CD4-positive, alpha-beta memory T cell (primary cell): ENCODE measurements around the gene MDGA2. TPM values are rescaled to one million over a fixed set of nuclear protein-coding genes. Genes with fewer than 3 reads are reported as not detected.

Experiments used
- CTCF ChIA-PET: fragments of 350-600 bp; sonication (Branson Sonifier 250); formaldehyde crosslinking; loops from one replicate; lab custom pipeline; 2021; ENCODE audit warnings: inconsistent platforms; ENCODE audit not compliant: partially characterized antibody; lab: Charles Lee
- POLR2A ChIA-PET: fragments of 350-600 bp; sonication (Branson Sonifier 250); formaldehyde crosslinking; loops from one replicate; lab custom pipeline; 2021; ENCODE audit not compliant: partially characterized antibody; lab: Charles Lee
- DNase-seq, 5 donors: peaks; one replicate each; pipeline versions ENCODE4 v3.0.0 to v3.0.0-alpha.2; 2020 to 2022; ENCODE audit warnings: mixed read lengths in 1 of 5
- H3K27ac ChIP-seq: one replicate; pipeline ENCODE4 v1.7.0; 2013; ENCODE audit warnings: low read depth, low read length
- H3K27me3 ChIP-seq: 2 replicates; pipeline ENCODE4 v1.7.0; 2013; ENCODE audit warnings: mild to moderate bottlenecking, low read length, moderate library complexity; ENCODE audit not compliant: insufficient read depth
- H3K36me3 ChIP-seq: 2 replicates; pipeline ENCODE4 v1.7.0; 2013; ENCODE audit warnings: mild to moderate bottlenecking, low read length, moderate library complexity; ENCODE audit not compliant: insufficient read depth
- H3K4me1 ChIP-seq: 2 replicates; pipeline ENCODE4 v1.7.0; 2013; ENCODE audit warnings: mild to moderate bottlenecking, low read length, moderate library complexity; ENCODE audit not compliant: insufficient read depth
- H3K4me3 ChIP-seq, 2 donors: one replicate each; pipeline ENCODE4 v1.7.0; 2013; ENCODE audit warnings: low read length in 2 of 2, mild to moderate bottlenecking in 1 of 2
- H3K9me3 ChIP-seq, 2 donors: one replicate each; pipeline ENCODE4 v1.7.0; 2013; ENCODE audit warnings: low read length in 2 of 2, control low read depth in 1 of 2; ENCODE audit not compliant: control insufficient read depth in 1 of 2
- H3K27ac Mint-ChIP-seq, 7 donors: one replicate each; pipeline ENCODE4 v1.8.0; 2020 to 2021; ENCODE audit warnings: mixed read lengths in 7 of 7, mild to moderate bottlenecking in 6 of 7, inconsistent platforms in 3 of 7, moderate library complexity in 3 of 7
- H3K27me3 Mint-ChIP-seq, 2 donors: one replicate each; pipeline ENCODE4 v1.8.0; 2020 to 2021; ENCODE audit warnings: mixed read lengths in 2 of 2
- H3K36me3 Mint-ChIP-seq, 2 donors: one replicate each; pipeline ENCODE4 v1.8.0; 2020 to 2021; ENCODE audit warnings: mixed read lengths in 2 of 2, inconsistent platforms in 1 of 2, mild to moderate bottlenecking in 1 of 2
- H3K4me1 Mint-ChIP-seq, 4 donors: one replicate each; pipeline ENCODE4 v1.8.0; 2020 to 2021; ENCODE audit warnings: mixed read lengths in 4 of 4, mild to moderate bottlenecking in 1 of 4
- H3K4me3 Mint-ChIP-seq, 8 donors: one replicate each; pipeline ENCODE4 v1.8.0; 2020 to 2021; ENCODE audit warnings: mixed read lengths in 8 of 8, mild to moderate bottlenecking in 7 of 8, moderate library complexity in 6 of 8, inconsistent platforms in 3 of 8
- H3K9me3 Mint-ChIP-seq, 8 donors: one replicate each; pipeline ENCODE4 v1.8.0; 2020 to 2021; ENCODE audit warnings: mixed read lengths in 8 of 8, mild to moderate bottlenecking in 5 of 8, inconsistent platforms in 3 of 8, moderate library complexity in 1 of 8
- intact Hi-C: fragments of 100-400 bp; cut with micrococcal nuclease; formaldehyde crosslinking; loops from one replicate; pipeline ENCODE4 v1.15.1; 2023
- polyA plus RNA-seq, 2 donors: library from polyadenylated mRNA; unstranded; fragments of 300-500 nt; fragmentation: Illumina TruSeq; gene quantifications; one replicate each; pipeline ENCODE4 v1.2.3, GENCODE V29; 2021
- total RNA-seq, 2 experiments: library from RNA; stranded (reverse); gene quantifications; one replicate each; pipeline ENCODE4 v1.2.3, GENCODE V29; 2021

The MDGA2 gene
- total and polyA plus RNA-seq, 4 experiments from 2014 or later = not detected

DNA sequence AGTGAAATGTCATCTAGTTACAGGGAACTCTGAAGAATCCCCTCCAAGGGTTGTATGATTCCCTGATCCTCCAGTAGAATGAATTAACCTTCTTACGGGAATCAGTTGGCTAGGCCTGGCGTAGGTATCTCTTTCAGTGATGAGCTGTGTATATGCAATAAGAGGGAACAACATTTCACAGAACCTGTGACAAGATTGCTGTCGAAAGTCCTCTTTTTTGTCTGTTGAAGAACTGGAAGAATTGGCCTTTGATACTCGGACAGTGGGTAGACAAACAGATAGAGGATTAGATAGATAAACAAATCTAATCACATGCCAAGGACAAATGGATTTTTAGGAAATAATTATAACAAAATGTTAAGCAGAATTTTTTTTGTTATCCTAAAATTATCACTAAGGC, 184.6 kb downstream of the MDGA2 start:
- Histone ChIP-seq H3K4me3 (no peak overlapping the region), H3K36me3 (no peaks in the 10 kb centered on the region), H3K27me3 (no peaks in the 10 kb centered on the region), H3K9me3 (no peaks in the 10 kb centered on the region), H3K27ac (no peak overlapping the region), H3K4me1 (no peaks in the 10 kb centered on the region)
- Mint-ChIP-seq H3K4me1 (no peaks in the 10 kb centered on the region), H3K4me3 (no peak overlapping the region), H3K9me3 (peaks cover 0 to 12% (median 4%) of the 10 kb centered on the region in 8 donors), H3K27me3 (no peaks in the 10 kb centered on the region), H3K27ac (no peak overlapping the region), H3K36me3 (no peaks in the 10 kb centered on the region)
- POLR2A ChIA-PET = no interaction called here
- intact Hi-C loops = no loop called here
- DNase-seq = no peak
- CTCF ChIA-PET = no interaction called here

DNA sequence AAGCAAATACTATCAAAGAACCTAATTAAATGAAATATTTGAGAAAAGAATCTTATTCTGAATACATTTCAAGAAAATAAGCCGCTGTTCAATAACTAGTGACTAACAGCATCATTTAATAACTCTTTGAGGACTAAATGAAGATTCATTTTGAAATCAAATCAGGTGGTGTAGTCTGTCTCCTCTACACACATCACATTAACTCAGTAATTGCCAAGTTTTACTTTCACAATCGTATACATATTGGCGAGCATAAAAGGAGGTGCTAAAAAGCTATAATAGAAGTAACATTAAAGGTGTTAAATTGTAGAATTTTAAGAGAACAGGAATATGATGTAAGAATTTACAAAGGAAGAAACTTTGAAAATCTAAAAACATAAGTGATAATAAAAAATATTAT, 185.1 kb downstream of the MDGA2 start:
- H3K27ac ChIP-seq = no peak overlapping the region
- no peak overlapping the region for H3K4me3 ChIP-seq
- H3K9me3 Mint-ChIP-seq = peaks cover 0 to 10% (median 4%) of the 10 kb centered on the region in 8 donors
- H3K36me3 ChIP-seq = no peaks in the 10 kb centered on the region
- H3K36me3 Mint-ChIP-seq = no peaks in the 10 kb centered on the region
- H3K4me1 ChIP-seq = no peaks in the 10 kb centered on the region
- ChIA-PET CTCF (no interaction called here), POLR2A (no interaction called here)
- no peaks in the 10 kb centered on the region for H3K4me1 Mint-ChIP-seq
- no peaks in the 10 kb centered on the region for H3K9me3 ChIP-seq
- H3K27me3 Mint-ChIP-seq = no peaks in the 10 kb centered on the region
- intact Hi-C loops = no loop called here
- no peaks in the 10 kb centered on the region for H3K27me3 ChIP-seq
- no peak for DNase-seq
- H3K4me3 Mint-ChIP-seq = no peak overlapping the region
- no peak overlapping the region for H3K27ac Mint-ChIP-seq

DNA sequence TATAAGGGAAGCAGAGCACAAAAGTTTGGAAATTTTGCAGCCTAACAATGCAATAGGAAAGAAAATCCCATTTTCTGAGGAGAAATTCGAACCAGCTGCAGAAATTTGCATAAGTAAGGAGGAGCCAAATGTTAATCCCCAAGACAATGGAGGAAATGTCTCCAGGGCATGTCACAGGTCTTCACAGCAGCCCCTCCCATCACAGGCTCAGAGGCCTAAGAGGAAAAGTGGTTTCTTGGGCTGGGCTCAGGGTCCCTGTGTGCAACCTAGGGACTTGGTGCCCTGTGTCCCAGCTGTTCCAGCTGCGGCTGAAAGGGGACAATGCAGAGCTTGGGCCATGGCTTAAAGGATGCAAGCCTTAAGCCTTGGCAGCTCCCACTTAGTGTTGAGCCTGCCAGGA, 190.0 kb downstream of the MDGA2 start:
- Histone ChIP-seq H3K36me3 (no peaks in the 10 kb centered on the region), H3K4me1 (no peaks in the 10 kb centered on the region), H3K27ac (no peak overlapping the region), H3K4me3 (no peak overlapping the region), H3K27me3 (no peaks in the 10 kb centered on the region), H3K9me3 (no peaks in the 10 kb centered on the region)
- Mint-ChIP-seq H3K4me3 (no peak overlapping the region), H3K27me3 (no peaks in the 10 kb centered on the region), H3K36me3 (no peaks in the 10 kb centered on the region), H3K27ac (no peak overlapping the region), H3K4me1 (no peaks in the 10 kb centered on the region), H3K9me3 (peaks cover 0 to 9% (median 5%) of the 10 kb centered on the region in 8 donors)
- intact Hi-C loops = no loop called here
- CTCF ChIA-PET = no interaction called here
- DNase-seq = no peak
- POLR2A ChIA-PET = no interaction called here

DNA sequence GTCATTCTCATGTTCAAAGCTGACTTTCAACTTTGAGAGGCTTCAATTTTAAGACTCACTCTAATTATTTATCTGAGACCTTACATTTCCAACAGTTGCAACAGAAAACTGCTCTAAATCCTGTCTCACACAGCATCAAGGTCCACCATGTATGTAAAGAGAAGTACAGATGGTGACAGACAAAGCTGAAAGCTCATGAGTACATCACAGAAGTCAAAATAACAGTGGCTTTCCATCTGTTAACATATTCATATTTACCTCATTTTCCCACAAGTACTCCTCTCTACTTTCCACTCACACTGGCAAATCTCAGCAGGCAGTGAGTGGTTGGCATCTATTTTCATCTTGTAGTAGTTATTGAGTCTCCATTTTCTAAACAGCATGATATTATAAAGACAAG, 192.0 kb downstream of the MDGA2 start:
- ChIA-PET POLR2A (no interaction called here), CTCF (no interaction called here)
- Histone ChIP-seq H3K9me3 (no peaks in the 10 kb centered on the region), H3K27ac (no peak overlapping the region), H3K27me3 (no peaks in the 10 kb centered on the region), H3K36me3 (no peaks in the 10 kb centered on the region), H3K4me1 (no peaks in the 10 kb centered on the region), H3K4me3 (no peak overlapping the region)
- Mint-ChIP-seq H3K36me3 (no peaks in the 10 kb centered on the region), H3K27me3 (no peaks in the 10 kb centered on the region), H3K4me1 (no peaks in the 10 kb centered on the region), H3K4me3 (no peak overlapping the region), H3K27ac (no peak overlapping the region), H3K9me3 (peaks cover 0 to 10% (median 4%) of the 10 kb centered on the region in 8 donors)
- DNase-seq = no peak
- intact Hi-C loops = no loop called here

DNA sequence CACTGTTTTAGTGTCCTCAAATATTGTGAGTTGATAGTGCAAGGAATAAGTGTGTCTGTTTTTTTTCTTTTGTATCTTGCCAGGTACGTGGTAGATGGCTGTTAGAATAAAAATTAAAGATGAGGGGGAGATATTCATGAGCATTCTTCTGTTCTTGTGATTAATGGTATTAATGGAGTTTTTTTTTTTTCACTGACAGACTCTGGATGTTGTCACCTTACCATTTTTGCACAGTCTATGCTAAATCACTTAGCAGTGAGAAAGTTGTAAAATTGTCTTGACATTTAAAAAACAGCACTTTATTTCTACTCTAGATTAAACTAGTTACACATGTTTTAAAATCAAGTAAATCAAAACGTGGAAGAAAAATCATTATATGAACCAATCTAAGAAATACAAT, 204.3 kb downstream of the MDGA2 start:
- H3K27me3 Mint-ChIP-seq = no peaks in the 10 kb centered on the region
- Histone ChIP-seq H3K27me3 (no peaks in the 10 kb centered on the region), H3K36me3 (no peaks in the 10 kb centered on the region), H3K27ac (no peak overlapping the region), H3K4me3 (no peak overlapping the region), H3K9me3 (no peaks in the 10 kb centered on the region), H3K4me1 (no peaks in the 10 kb centered on the region)
- H3K4me1 Mint-ChIP-seq = no peaks in the 10 kb centered on the region
- DNase-seq = no peak
- CTCF ChIA-PET = no interaction called here
- intact Hi-C loops = no loop called here
- no peak overlapping the region for H3K4me3 Mint-ChIP-seq
- no peaks in the 10 kb centered on the region for H3K36me3 Mint-ChIP-seq
- POLR2A ChIA-PET = no interaction called here
- peaks cover 0 to 14% (median 7%) of the 10 kb centered on the region in 8 donors for H3K9me3 Mint-ChIP-seq
- H3K27ac Mint-ChIP-seq = no peak overlapping the region

DNA sequence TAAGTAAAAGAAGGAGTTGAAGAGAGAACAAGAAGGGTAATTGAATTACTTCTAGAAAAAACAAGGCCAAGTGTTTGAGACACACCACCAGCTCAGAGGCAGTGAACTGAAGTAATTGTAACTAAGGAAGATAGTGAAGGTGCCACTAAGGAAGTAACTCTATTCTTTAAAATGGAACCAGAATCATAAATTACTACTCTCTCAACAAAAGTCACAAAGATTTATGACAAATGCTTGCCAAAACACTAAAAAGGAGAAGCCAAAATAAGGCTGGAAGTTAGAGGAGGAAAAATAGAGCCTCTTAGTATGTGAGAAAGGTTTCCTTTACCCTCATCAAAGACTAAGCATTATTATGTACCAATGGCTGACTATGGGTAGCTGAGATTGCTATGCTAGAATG, 208.5 kb downstream of the MDGA2 start:
- POLR2A ChIA-PET = no interaction called here
- Mint-ChIP-seq H3K27me3 (no peaks in the 10 kb centered on the region), H3K36me3 (no peaks in the 10 kb centered on the region), H3K27ac (no peak overlapping the region), H3K9me3 (peaks cover 0 to 13% (median 6%) of the 10 kb centered on the region in 8 donors), H3K4me1 (no peaks in the 10 kb centered on the region), H3K4me3 (no peak overlapping the region)
- no peaks in the 10 kb centered on the region for H3K36me3 ChIP-seq
- no peaks in the 10 kb centered on the region for H3K27me3 ChIP-seq
- CTCF ChIA-PET = no interaction called here
- no peaks in the 10 kb centered on the region for H3K9me3 ChIP-seq
- no peak overlapping the region for H3K27ac ChIP-seq
- H3K4me1 ChIP-seq = no peaks in the 10 kb centered on the region
- DNase-seq = no peak
- intact Hi-C loops = no loop called here
- no peak overlapping the region for H3K4me3 ChIP-seq

DNA sequence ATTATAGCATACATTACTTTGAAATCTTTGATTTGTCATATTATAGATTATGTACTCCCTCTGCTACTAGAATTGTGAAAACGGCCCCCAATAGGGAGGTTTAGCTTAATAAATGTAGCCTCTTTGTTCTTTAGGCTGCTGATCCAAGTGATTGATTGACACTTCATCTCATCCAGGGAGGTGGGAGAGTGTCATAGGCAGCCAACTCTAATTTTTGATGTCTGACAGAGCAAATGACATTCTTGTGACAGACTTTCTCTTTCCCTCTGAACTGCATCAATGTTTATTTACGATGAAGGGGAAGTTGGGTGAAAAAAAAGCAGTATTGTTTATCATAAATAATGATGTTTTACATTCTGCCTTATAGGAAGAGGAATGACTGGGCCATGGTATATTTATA, 221.4 kb downstream of the MDGA2 start:
- peaks cover 0 to 12% (median 3%) of the 10 kb centered on the region in 8 donors for H3K9me3 Mint-ChIP-seq
- H3K27ac Mint-ChIP-seq = no peak overlapping the region
- CTCF ChIA-PET = no interaction called here
- H3K4me3 Mint-ChIP-seq = no peak overlapping the region
- no peaks in the 10 kb centered on the region for H3K36me3 ChIP-seq
- intact Hi-C loops = no loop called here
- no peaks in the 10 kb centered on the region for H3K4me1 ChIP-seq
- no peak overlapping the region for H3K4me3 ChIP-seq
- POLR2A ChIA-PET = no interaction called here
- no peaks in the 10 kb centered on the region for H3K4me1 Mint-ChIP-seq
- no peaks in the 10 kb centered on the region for H3K27me3 ChIP-seq
- no peaks in the 10 kb centered on the region for H3K36me3 Mint-ChIP-seq
- no peak for DNase-seq
- no peak overlapping the region for H3K27ac ChIP-seq
- H3K9me3 ChIP-seq = no peaks in the 10 kb centered on the region
- no peaks in the 10 kb centered on the region for H3K27me3 Mint-ChIP-seq

DNA sequence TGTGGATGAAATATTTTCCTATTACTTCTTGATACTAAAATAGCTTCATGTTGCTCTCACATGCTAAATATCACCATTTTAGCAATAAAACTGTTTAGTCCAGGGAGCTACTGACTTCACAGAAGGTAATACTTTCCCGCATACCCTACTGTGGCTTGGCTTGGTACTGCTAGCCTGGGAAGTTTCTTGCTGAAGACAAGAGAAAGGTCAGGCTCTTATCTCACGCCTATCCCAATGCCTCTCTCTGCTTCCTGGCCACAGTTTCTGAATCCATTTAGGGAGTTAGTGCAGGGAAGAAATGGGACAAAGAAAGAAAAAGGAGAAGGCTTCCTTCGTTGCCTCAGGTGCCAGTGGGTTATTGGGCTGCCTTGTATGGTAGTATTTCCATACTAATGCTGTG, 228.3 kb downstream of the MDGA2 start:
- ChIA-PET CTCF (interaction anchor here (1.6 kb wide), 1 partner anchor 10 kb away, joined by 5 read pairs; no protein-coding TSS in a partner anchor), POLR2A (no interaction called here)
- no peak for DNase-seq
- Mint-ChIP-seq H3K36me3 (no peaks in the 10 kb centered on the region), H3K27me3 (no peaks in the 10 kb centered on the region), H3K27ac (no peak overlapping the region), H3K4me3 (no peak overlapping the region), H3K4me1 (no peaks in the 10 kb centered on the region), H3K9me3 (peaks cover 0 to 9% (median 3%) of the 10 kb centered on the region in 8 donors)
- Histone ChIP-seq H3K4me1 (no peaks in the 10 kb centered on the region), H3K27me3 (no peaks in the 10 kb centered on the region), H3K27ac (no peak overlapping the region), H3K9me3 (no peaks in the 10 kb centered on the region), H3K36me3 (no peaks in the 10 kb centered on the region), H3K4me3 (no peak overlapping the region)
- intact Hi-C loops = no loop called here
